ENCODE data around the gene DCC.

DCC gene

DNA sequence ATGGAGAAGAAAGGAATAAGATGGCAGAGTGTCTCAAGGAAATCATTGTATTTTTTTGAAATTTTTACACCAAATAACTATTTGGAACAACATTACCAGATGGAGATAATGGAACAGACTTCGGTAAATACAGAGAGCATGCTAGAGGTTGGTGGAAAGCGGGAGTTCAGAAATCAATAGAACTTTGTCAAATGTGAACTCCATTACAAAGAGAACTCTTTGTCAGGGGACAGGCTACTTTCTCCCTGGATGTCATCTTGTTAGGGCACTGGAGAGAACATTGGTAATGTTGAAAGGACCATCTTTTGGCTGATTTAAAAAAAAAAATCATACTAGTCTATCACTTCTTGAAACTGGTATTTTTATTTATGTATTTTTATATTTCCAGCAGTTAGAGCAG is 30.8 kb downstream of the DCC start:
- TF ChIP-seq, protein P1, sequence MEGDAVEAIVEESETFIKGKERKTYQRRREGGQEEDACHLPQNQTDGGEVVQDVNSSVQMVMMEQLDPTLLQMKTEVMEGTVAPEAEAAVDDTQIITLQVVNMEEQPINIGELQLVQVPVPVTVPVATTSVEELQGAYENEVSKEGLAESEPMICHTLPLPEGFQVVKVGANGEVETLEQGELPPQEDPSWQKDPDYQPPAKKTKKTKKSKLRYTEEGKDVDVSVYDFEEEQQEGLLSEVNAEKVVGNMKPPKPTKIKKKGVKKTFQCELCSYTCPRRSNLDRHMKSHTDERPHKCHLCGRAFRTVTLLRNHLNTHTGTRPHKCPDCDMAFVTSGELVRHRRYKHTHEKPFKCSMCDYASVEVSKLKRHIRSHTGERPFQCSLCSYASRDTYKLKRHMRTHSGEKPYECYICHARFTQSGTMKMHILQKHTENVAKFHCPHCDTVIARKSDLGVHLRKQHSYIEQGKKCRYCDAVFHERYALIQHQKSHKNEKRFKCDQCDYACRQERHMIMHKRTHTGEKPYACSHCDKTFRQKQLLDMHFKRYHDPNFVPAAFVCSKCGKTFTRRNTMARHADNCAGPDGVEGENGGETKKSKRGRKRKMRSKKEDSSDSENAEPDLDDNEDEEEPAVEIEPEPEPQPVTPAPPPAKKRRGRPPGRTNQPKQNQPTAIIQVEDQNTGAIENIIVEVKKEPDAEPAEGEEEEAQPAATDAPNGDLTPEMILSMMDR (IDR thresholded peaks at IDR 0.05; ENCODE audit: control insufficient read depth, extremely low read depth, insufficient read depth): no peak
- no peak overlapping the region for H3K4me3 ChIP-seq (ENCODE audit: low read depth, low read length)
- DNase-seq (ENCODE audit: low read depth): no peak

DNA sequence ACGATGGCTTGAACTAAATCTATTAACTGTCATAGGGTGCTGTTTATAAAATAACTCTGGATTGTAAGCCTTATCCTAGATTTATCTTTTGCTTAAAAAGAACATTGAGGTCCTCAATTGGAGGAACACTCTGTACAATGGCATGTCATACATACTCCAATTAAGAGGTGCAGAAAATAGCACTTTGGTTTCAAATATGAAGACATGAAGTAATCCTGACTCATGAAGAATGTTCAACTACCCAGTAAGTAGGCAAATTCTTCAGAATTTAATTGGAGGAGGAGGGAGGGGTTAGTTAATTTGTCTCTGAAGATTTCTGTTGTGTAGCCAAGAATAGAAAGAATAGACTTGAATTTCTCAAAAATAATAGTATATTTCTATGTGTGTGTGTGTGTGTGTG is 36.1 kb downstream of the DCC start:
- no peak overlapping the region for H3K4me3 ChIP-seq (ENCODE audit: low read depth, low read length)
- DNase-seq (ENCODE audit: low read depth): no peak
- TF ChIP-seq, protein P1 (IDR thresholded peaks at IDR 0.05; ENCODE audit: control insufficient read depth, extremely low read depth, insufficient read depth): no peak

- DNase-seq (ENCODE audit: low read depth): no peak
- TF ChIP-seq, protein P1 (IDR thresholded peaks at IDR 0.05; ENCODE audit: control insufficient read depth, extremely low read depth, insufficient read depth): no peak
- no peak overlapping the region for H3K4me3 ChIP-seq (ENCODE audit: low read depth, low read length)
Observed at GRCh38 chr18:52377094-52377493, 37.1 kb downstream of the DCC start.

DNA sequence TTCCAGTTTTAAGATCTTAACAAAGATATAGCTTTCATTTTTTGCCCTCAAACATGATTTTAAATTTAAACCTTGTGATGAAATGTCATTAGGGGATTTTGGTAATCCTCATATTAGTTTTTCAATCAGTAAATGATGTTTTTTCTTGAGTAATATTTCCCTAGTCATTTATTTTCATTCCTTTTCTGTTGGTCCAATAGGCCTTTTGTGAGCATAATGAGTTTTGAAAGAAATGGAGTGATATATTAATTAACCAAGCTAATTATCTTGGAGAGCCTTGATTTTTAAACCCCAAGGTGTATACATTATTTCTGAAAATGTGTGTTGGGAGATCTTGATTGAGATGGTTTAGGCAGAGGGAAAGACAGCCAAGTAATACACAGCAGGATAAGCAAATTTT is 46.3 kb downstream of the DCC start:
- no peak overlapping the region for H3K4me3 ChIP-seq (ENCODE audit: low read depth, low read length)
- TF ChIP-seq, protein P1 (IDR thresholded peaks at IDR 0.05; ENCODE audit: control insufficient read depth, extremely low read depth, insufficient read depth): no peak
- no peak for DNase-seq (ENCODE audit: low read depth)

DNA sequence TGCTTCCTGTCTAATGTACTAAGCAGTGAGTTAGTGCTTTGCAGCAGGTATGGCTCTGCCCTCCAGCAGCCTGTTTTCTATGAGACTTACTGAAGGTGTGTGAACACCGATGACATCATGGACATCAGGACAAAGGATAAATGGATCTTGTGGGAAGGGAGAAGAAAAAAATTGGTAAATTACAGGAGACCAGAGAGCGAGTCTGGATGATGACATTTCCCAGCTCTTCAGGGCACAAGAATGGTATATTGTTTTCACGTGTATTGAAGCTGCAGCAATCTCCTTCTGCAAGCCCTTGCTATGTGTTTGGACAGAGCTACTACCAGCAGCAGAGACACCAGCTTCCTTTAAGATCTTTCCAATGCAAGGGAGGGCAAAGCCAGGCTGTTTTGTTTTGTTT is 47.2 kb downstream of the DCC start:
- H3K4me3 ChIP-seq (ENCODE audit: low read depth, low read length): no peak overlapping the region
- TF ChIP-seq, protein P1 (IDR thresholded peaks at IDR 0.05; ENCODE audit: control insufficient read depth, extremely low read depth, insufficient read depth): no peak
- no peak for DNase-seq (ENCODE audit: low read depth)

GRCh38 chr18:52391810-52392559 is 52.0 kb downstream of the DCC start:
- TF ChIP-seq, protein P1 (IDR thresholded peaks at IDR 0.05; ENCODE audit: control insufficient read depth, extremely low read depth, insufficient read depth): no peak
- DNase-seq (ENCODE audit: low read depth): no peak

DNA sequence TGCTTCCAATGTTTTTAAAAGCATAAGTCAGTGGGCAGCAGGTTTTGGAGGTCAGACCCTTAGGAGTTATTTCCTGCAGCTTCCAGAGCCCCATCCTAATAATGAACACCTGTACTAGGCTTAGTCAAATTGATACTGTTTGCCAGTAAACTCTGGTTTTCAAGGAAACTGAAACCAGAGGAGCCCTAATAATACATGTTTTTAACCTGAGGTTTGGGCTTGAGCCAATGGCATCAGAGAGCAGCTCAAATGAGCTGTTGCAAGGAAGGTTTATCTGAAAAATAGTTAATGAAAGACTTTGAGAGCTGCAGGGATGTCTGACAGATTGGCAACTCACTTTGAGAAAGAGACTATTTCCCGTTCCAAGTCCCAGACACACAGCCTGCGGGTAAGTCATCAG is 54.6 kb downstream of the DCC start:
- H3K4me3 ChIP-seq (ENCODE audit: low read depth, low read length): no peak overlapping the region
- TF ChIP-seq, protein P1 (IDR thresholded peaks at IDR 0.05; ENCODE audit: control insufficient read depth, extremely low read depth, insufficient read depth): no peak
- no peak for DNase-seq (ENCODE audit: low read depth)

More at GRCh38 chr18:52391810-52392559, 52.0 kb downstream of the DCC start:
- H3K4me3 ChIP-seq (ENCODE audit: low read depth, low read length): no peak overlapping the region
